ENCODE results near the gene RTN4.

RTN4 gene

DNA sequence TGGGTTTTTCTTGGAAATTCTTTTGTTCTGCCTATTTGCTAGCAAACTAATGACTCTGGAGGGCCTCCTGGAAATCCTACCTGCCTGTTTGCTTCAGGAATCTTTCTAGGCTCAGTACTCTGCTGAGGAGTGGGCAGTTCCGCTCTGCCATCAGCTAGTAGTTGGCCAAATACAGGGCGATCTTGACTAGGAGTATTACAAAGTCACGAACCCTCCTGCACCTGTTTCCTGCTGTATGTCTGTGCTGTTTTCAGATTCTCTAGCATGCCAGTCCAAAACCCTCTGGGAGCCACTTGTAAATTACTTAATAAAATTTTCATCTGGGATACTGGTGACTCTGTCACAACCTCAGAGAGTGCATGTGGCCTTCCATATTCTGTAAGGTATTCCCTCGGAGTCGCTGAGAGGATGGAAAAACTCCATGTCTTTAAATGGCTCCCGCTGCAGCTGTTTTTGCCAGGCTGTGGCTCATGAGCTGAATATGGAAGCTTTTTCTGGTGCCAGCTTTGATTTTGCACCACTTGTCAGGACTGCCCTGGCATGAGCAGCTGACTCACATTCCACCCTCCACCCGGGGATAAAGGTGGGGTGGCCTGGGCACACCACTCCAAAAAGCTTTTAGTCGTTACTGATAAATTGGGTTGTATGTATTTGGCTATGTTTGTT lies 123.0 kb downstream of the RTN4 start:
- TF ChIP-seq, protein P1, sequence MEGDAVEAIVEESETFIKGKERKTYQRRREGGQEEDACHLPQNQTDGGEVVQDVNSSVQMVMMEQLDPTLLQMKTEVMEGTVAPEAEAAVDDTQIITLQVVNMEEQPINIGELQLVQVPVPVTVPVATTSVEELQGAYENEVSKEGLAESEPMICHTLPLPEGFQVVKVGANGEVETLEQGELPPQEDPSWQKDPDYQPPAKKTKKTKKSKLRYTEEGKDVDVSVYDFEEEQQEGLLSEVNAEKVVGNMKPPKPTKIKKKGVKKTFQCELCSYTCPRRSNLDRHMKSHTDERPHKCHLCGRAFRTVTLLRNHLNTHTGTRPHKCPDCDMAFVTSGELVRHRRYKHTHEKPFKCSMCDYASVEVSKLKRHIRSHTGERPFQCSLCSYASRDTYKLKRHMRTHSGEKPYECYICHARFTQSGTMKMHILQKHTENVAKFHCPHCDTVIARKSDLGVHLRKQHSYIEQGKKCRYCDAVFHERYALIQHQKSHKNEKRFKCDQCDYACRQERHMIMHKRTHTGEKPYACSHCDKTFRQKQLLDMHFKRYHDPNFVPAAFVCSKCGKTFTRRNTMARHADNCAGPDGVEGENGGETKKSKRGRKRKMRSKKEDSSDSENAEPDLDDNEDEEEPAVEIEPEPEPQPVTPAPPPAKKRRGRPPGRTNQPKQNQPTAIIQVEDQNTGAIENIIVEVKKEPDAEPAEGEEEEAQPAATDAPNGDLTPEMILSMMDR (IDR thresholded peaks at IDR 0.05; ENCODE audit: borderline replicate concordance, insufficient read depth, low read depth, low read length): no peak

DNA sequence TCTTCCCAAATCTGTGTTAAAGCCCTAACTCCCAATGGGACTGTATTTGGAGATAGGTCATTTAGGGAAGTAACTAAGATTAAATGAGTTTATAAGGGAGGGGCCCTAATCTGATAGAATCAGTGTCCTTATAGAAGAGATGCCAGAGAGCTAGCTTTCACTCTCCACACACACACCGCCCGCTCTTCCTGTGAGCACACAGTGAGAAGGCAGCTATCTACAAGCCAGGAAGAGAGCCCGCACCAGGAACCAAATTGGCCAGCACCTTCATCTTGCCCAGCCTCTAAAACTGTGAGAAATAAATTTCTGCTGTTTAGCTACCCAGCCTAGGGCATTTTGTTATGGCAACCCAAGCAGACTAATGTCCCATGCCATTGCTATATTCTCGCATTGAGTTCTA lies 125.2 kb downstream of the RTN4 start:
- H3K4me3 ChIP-seq (ENCODE audit: low read depth, low read length): no peak overlapping the region
- TF ChIP-seq, protein P1 (IDR thresholded peaks at IDR 0.05; ENCODE audit: borderline replicate concordance, insufficient read depth, low read depth, low read length): no peak

More for the DNA sequence above, 123.0 kb downstream of the RTN4 start:
- H3K4me3 ChIP-seq (ENCODE audit: low read depth, low read length): no peak overlapping the region

DNA sequence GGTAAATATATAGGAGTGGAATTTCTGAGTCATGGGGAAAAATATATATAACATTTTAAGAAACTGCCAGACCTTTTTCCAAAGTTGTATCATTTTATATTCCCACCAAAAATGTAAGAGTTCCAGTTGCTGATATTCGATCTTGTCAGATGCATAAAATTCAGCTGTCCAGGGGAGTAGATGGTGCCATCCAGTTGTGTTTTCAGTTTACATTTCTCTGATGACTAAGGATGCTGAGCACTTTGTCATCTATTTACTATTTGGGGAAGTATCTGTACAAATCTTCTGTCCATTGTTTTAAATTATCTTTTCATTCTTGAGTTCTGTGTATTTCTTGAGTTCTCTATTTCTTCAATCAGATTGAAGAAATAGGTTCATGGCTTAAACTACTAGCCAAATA lies 126.1 kb downstream of the RTN4 start:
- H3K4me3 ChIP-seq (ENCODE audit: low read depth, low read length): no peak overlapping the region
- TF ChIP-seq, protein P1 (IDR thresholded peaks at IDR 0.05; ENCODE audit: borderline replicate concordance, insufficient read depth, low read depth, low read length): no peak

All from GM12875 (cell line).